HepG2 (cell line): ENCODE results near the gene CACNG7. TPM values are rescaled to one million over a fixed set of nuclear protein-coding genes. Genes with fewer than 3 reads are reported as not detected.

Experiments used
- ATAC-seq: fragments of 200-7000 bp; cut with Tn5 transposase; 3 replicates; pipeline ENCODE4 v1.9.1; 2020; ENCODE audit warnings: mild to moderate bottlenecking, moderate library complexity
- BruUV-seq: library from RNA; stranded (reverse); fragments of 400-500 nt; replicated peaks from 2 replicates; lab custom pipeline; 2021; lab: Mats Ljungman, UMichigan
- CTCF ChIA-PET: fragments of 300-600 bp; formaldehyde crosslinking; extraction: SDS; loops from one replicate; lab custom pipeline; 2021; ENCODE audit warnings: low total read pairs, inconsistent platforms, low intra/inter-chr PET ratio; lab: Yijun Ruan, JAX
- POLR2A ChIA-PET: fragments of 350-600 bp; sonication (Branson Sonifier 250); formaldehyde crosslinking; loops from one replicate; lab custom pipeline; 2020; ENCODE audit warnings: antibody characterized with exemption, inconsistent platforms; lab: Yijun Ruan, JAX
- DNase-seq: peaks from one replicate; pipeline ENCODE4 v3.0.0-alpha.2; 2015; ENCODE audit warnings: low spot score
- FAIRE-seq: peaks from 3 replicates; lab custom pipeline; 2011; peaks lifted over from hg19 to GRCh38; lab: Jason Lieb, UNC
- H2AFZ ChIP-seq: one replicate; pipeline ENCODE4 v1.6.1; 2011; ENCODE audit warnings: low read length, inconsistent platforms
- H3K27ac ChIP-seq: fragments of 300-600 bp; 3 replicates; pipeline ENCODE4 v1.8.0; 2011; ENCODE audit warnings: mixed run types, mild to moderate bottlenecking, mixed read lengths, low read length, inconsistent platforms; ENCODE audit not compliant: insufficient read depth; ENCODE audit errors: extremely low read length
- H3K27me3 ChIP-seq, 2 experiments: fragments of 200-600 bp in 1 of 2; 2 replicates in 1 of 2; 3 replicates in 1 of 2; pipeline versions ENCODE4 v1.6.0 to v1.8.0; 2011; ENCODE audit warnings: low read length in 2 of 2, mild to moderate bottlenecking in 2 of 2, moderate library complexity in 2 of 2, inconsistent platforms in 1 of 2; ENCODE audit not compliant: insufficient read depth in 2 of 2, control insufficient read depth in 1 of 2
- H3K36me3 ChIP-seq, 2 experiments: fragments of 200-600 bp in 1 of 2; replicated peaks in 1 of 2; 2 replicates in 1 of 2; 3 replicates in 1 of 2; pipeline versions ENCODE4 v1.5.1 to v1.8.0; 2011; ENCODE audit warnings: low read length in 2 of 2, inconsistent platforms in 1 of 2; ENCODE audit not compliant: insufficient read depth in 2 of 2, control insufficient read depth in 1 of 2
- H3K4me1 ChIP-seq: 2 replicates; pipeline ENCODE4 v1.5.1; 2012; ENCODE audit warnings: low read length, inconsistent platforms; ENCODE audit not compliant: insufficient read depth
- H3K4me2 ChIP-seq: 2 replicates; pipeline ENCODE4 v1.6.0; 2011; ENCODE audit warnings: low read depth, low read length, inconsistent platforms
- H3K4me3 ChIP-seq, 3 experiments: fragments of 200-600 bp in 1 of 3; sonication (generic), shearing (Covaris generic) in 1 of 3; replicated peaks in 1 of 3; 2 replicates each; pipeline ENCODE4 v1.5.1; 2011 to 2016; ENCODE audit warnings: low read length in 3 of 3, inconsistent platforms in 2 of 3, low read depth in 2 of 3, mild to moderate bottlenecking in 2 of 3, control low read depth in 1 of 3, mixed read lengths in 1 of 3; ENCODE audit not compliant: insufficient read depth in 1 of 3
- H3K79me2 ChIP-seq: one replicate; pipeline ENCODE4 v1.6.1; 2011; ENCODE audit warnings: low read length, inconsistent platforms; ENCODE audit not compliant: insufficient read depth
- H3K9ac ChIP-seq: 2 replicates; pipeline ENCODE4 v1.6.0; 2011; ENCODE audit warnings: mild to moderate bottlenecking, low read depth, low read length, inconsistent platforms; ENCODE audit not compliant: insufficient read depth
- H3K9me3 ChIP-seq: 2 replicates; pipeline ENCODE4 v1.5.1; 2012; ENCODE audit warnings: mild to moderate bottlenecking, low read length
- H4K20me1 ChIP-seq: 2 replicates; pipeline ENCODE4 v1.6.0; 2011; ENCODE audit warnings: inconsistent platforms, mild to moderate bottlenecking, low read length, moderate library complexity; ENCODE audit not compliant: insufficient read depth
- BCLAF1 ChIP-seq: fragments of 450-650 bp; IDR thresholded peaks from 2 replicates; pipeline ENCODE4 v1.6.1; 2017; ENCODE audit warnings: mild to moderate bottlenecking
- BRD4 ChIP-seq: sonication (generic); formaldehyde crosslinking; IDR thresholded peaks from 2 replicates; pipeline ENCODE4 v1.4.0; 2020; ENCODE audit warnings: missing genetic modification reagents
- ISX ChIP-seq: sonication (generic); formaldehyde crosslinking; conservative IDR thresholded peaks from 2 replicates; pipeline ENCODE4 v1.5.0; 2020; ENCODE audit warnings: missing genetic modification reagents
- NCOA1 ChIP-seq: sonication (generic); formaldehyde crosslinking; IDR thresholded peaks from 2 replicates; pipeline ENCODE4 v1.9.0; 2021; ENCODE audit warnings: missing genetic modification reagents
- SKIL ChIP-seq: sonication (generic); formaldehyde crosslinking; IDR thresholded peaks from 2 replicates; pipeline ENCODE4 v1.8.0; 2022; ENCODE audit warnings: missing genetic modification reagents, mild to moderate bottlenecking, moderate library complexity, borderline replicate concordance
- TCF12 ChIP-seq, 2 experiments: fragments of 450-650 bp in 1 of 2; sonication (generic) in 1 of 2; formaldehyde crosslinking in 1 of 2; IDR thresholded peaks; 2 replicates each; pipeline versions ENCODE4 v1.6.1 to v1.8.0; 2017 to 2022; ENCODE audit warnings: antibody characterized with exemption in 1 of 2, mild to moderate bottlenecking in 1 of 2, missing genetic modification reagents in 1 of 2, moderate library complexity in 1 of 2
- WIZ ChIP-seq: sonication (generic); formaldehyde crosslinking; IDR thresholded peaks from 2 replicates; pipeline ENCODE4 v1.5.1; 2020; ENCODE audit warnings: mild to moderate bottlenecking, missing genetic modification reagents
- ZBTB38 ChIP-seq: sonication (generic); formaldehyde crosslinking; IDR thresholded peaks from 2 replicates; pipeline ENCODE4 v1.5.1; 2020; ENCODE audit warnings: mild to moderate bottlenecking, missing genetic modification reagents
- ZNF160 ChIP-seq: sonication (generic); formaldehyde crosslinking; IDR thresholded peaks from 2 replicates; pipeline ENCODE4 v1.8.0; 2022; ENCODE audit warnings: mild to moderate bottlenecking, inconsistent platforms, missing genetic modification reagents
- WGBS: methylation state at CpG from one replicate; pipeline ENCODE4 v1.1.6; 2017; ENCODE audit warnings: low lambda C conversion rate; 5-methylcytosine and 5-hydroxymethylcytosine counted together
- in situ Hi-C: cut with HindIII; loops from 2 replicates; pipeline ENCODE4 v1.10.0; 2017; ENCODE audit warnings: low pct_unique_long_range_greater_than_20kb; ENCODE audit not compliant: extremely low pct_ligation_motif_present
- intact Hi-C: fragments of 100-400 bp; cut with micrococcal nuclease; formaldehyde crosslinking; loops from one replicate; pipeline ENCODE4 v1.10.0; 2022; ENCODE audit not compliant: unreplicated experiment
- polyA plus RNA-seq, 8 experiments: library from polyadenylated mRNA; depleted of rRNA in 3 of 8; stranded (reverse) in 7 of 8; unstranded in 1 of 8; fragments of >200 nt; fragmentation: Illumina TruSeq in 4 of 8; extraction: Trizol in 4 of 8; gene quantifications; 2 replicates each; pipeline versions ENCODE4 v1.2.1 to v1.2.3, GENCODE V29; 2011 to 2016; ENCODE audit warnings: low read depth in 4 of 8, missing spikeins in 1 of 8, mixed read lengths in 1 of 8; ENCODE audit not compliant: insufficient read depth in 1 of 8
- total RNA-seq, 5 experiments: library from RNA; depleted of rRNA; stranded (reverse); fragments of >200 nt; fragmentation: Illumina TruSeq; extraction: Trizol; gene quantifications; 2 replicates each; pipeline ENCODE4 v1.2.3, GENCODE V29; 2016; ENCODE audit warnings: low read depth in 1 of 5

CACNG7 gene
- total and polyA plus RNA-seq, 2 of the 13 experiments (the other 11 are each of a cell fraction or from before 2014, with no cell fraction given) = not detected

DNA sequence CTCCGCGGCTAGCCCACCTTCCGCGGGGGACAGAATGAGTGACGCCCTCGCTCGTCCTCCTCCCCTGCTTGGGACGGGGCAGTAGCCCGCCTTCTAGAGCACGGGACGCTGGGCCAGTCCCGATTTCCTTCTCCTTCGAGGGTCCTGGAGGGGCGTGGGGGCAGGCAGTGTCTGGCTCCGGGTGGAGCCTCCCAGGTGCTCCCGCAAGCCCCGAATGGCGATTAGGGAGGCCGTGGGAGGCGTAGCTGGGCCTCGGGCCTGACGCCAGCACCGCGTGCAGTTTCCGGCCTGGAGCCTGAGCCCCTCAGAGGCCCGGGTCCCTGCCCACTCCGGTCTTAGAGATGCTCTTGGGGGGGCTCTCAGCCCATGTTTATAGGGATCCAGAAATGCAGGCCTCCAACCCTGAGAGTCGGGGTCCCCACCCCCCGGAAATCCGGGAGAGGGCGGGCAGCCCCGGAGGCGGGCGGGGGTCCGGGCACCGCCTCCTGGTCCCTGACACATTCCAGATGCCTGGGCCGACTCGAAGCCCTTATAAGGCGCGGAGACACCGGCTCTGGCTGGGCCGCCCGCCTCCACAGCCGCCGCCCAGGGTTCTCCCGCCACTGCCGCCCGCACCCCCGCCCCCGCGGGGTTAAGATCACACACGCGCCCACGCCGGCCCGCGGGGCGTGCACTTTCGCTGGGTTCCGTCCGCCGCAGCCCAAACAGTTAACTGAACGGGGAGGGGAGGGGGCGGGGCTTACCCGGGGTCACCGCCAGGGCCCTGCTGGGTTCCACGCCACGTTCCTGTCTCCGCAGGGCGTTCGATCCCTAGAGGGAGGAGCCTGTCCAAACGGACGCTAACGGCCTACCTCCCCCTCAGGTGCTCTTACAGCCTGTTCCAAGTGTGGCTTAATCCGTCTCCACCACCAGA lies 39.9 kb upstream of the CACNG7 start:
- Histone ChIP-seq H3K4me2 (peak overlapping the region; percentile 93), H3K36me3 (peaks cover 8 to 31% of the 10 kb centered on the region in 2 experiments; a peak in 3 of 5 replicates), H3K27me3 (no peaks in the 10 kb centered on the region; a peak in 1 of 5 replicates), H3K79me2 (peaks cover 33% of the 10 kb centered on the region), H3K27ac (peak overlapping the region; percentile 98), H2AFZ (no peak overlapping the region), H3K4me1 (peaks cover 15% of the 10 kb centered on the region), H3K4me3 (peak overlapping the region; percentile 76 to 99 (median 99)), H4K20me1 (peaks cover 21% of the 10 kb centered on the region; the same call in 1 of the 2 replicates), H3K9ac (peak overlapping the region; percentile 100), H3K9me3 (no peaks in the 10 kb centered on the region)
- in situ Hi-C loops (no loop called here), intact Hi-C loops (loop anchor here (1.0 kb wide), 2 partner anchors 10 to 16 kb away; no protein-coding TSS in a partner anchor)
- POLR2A ChIA-PET = interaction anchor here (1.4 to 5.6 kb wide), 4 partner anchors 9 to 320 kb away, joined by 4 to 102 read pairs (median 4); partner anchors contain the start of gene MBOAT7
- CTCF ChIA-PET = no interaction called here
- ATAC-seq = peak; percentile 60
- WGBS = no CpG with 5 or more reads among the region's 75 CpGs
- FAIRE-seq = no peak
- peak; percentile 82 for DNase-seq
- BruUV-seq = no TSS peak
- TF ChIP-seq SKIL (CRISPR knock-in tag) (peak; percentile 79; the same call in 1 of the 2 replicates), ZBTB38 (CRISPR knock-in tag) (peak; percentile 39; the same call in 1 of the 2 replicates), WIZ (CRISPR knock-in tag) (0 out of 2 replicates have a peak, but pooled peaks have one; percentile 63), BRD4 (no peak), ISX (0 out of 2 replicates have a peak, but pooled peaks have one; percentile 60), ZNF160 (CRISPR knock-in tag) (peak; percentile 26; the same call in 1 of the 2 replicates), NCOA1 (no peak), BCLAF1 (no peak), TCF12 (IDR thresholded peaks at IDR 0.05) (no peak), TCF12 (CRISPR knock-in tag; IDR thresholded peaks at IDR 0.05) (peak; percentile 54; the same call in 1 of the 2 replicates)
